GM18499 (cell line): ENCODE data around the gene GABRB2.
"Not testable (repeated sequence)": the region's sequence is repeated elsewhere in the genome, so short reads cannot be mapped to it uniquely, and the experiment has no call there.

Experiments
- ATAC-seq: cut with Tn5 transposase; IDR thresholded peaks from one replicate; pipeline ENCODE4 v1.9.1; 2021; ENCODE audit warnings: moderate number of reproducible peaks; ENCODE audit not compliant: insufficient read depth, unreplicated experiment

The GABRB2 gene

GRCh38 chr5:161546470-161547301 is at the start of gene GABRB2:
Gene GABRB2, minus strand, starts transcription at chr5:161546725. Its CDS starts 82 bp downstream, at chr5:161546643.
- peak; percentile 67 for ATAC-seq

GRCh38 chr5:161585798-161586197 is 39.3 kb upstream of the GABRB2 start:
- no peak for ATAC-seq

- ATAC-seq: no peak
These were observed 34.1 kb upstream of the GABRB2 start for GRCh38 chr5:161580621-161581020.

GRCh38 chr5:161572914-161573313 is 26.4 kb upstream of the GABRB2 start:
- no peak for ATAC-seq

GRCh38 chr5:161566081-161566480 is 19.6 kb upstream of the GABRB2 start:
- ATAC-seq: no peak

- ATAC-seq: no peak
These were observed 15.9 kb upstream of the GABRB2 start for GRCh38 chr5:161562446-161562845.

- no peak for ATAC-seq
These were observed 2.6 kb upstream of the GABRB2 start for GRCh38 chr5:161549106-161549505.

- ATAC-seq: no peak
These were observed 2.1 kb upstream of the GABRB2 start for GRCh38 chr5:161548487-161549094.

GRCh38 chr5:161547738-161548486 is 1.4 kb upstream of the GABRB2 start:
- no peak for ATAC-seq

GRCh38 chr5:161547406-161547737 is 847 bp upstream of the GABRB2 start:
- no peak for ATAC-seq

- no peak for ATAC-seq
These were observed 443 bp downstream of the GABRB2 start for GRCh38 chr5:161546095-161546469.

GRCh38 chr5:161545344-161546094 is 1.0 kb downstream of the GABRB2 start:
- no peak for ATAC-seq

- ATAC-seq: no peak
These were observed 2.2 kb downstream of the GABRB2 start for GRCh38 chr5:161544350-161544765.

- ATAC-seq: no peak
These were observed 7.5 kb downstream of the GABRB2 start for GRCh38 chr5:161539016-161539415.

GRCh38 chr5:161535762-161536161 is 10.8 kb downstream of the GABRB2 start:
- ATAC-seq: no peak

GRCh38 chr5:161530700-161531099 is 15.8 kb downstream of the GABRB2 start:
- ATAC-seq: no peak

- ATAC-seq: no peak
These were observed 32.6 kb downstream of the GABRB2 start for GRCh38 chr5:161513942-161514341.

GRCh38 chr5:161507591-161507990 is 38.9 kb downstream of the GABRB2 start:
- no peak for ATAC-seq

GRCh38 chr5:161505160-161505559 is 41.4 kb downstream of the GABRB2 start:
- ATAC-seq: not testable (repeated sequence)

GRCh38 chr5:161498531-161498930 is 48.0 kb downstream of the GABRB2 start:
- ATAC-seq: no peak

- no peak for ATAC-seq
These were observed 62.8 kb downstream of the GABRB2 start for GRCh38 chr5:161483721-161484120.
